K562 (cell line): ENCODE measurements around the gene REEP2. TPM values are rescaled to one million over a fixed set of nuclear protein-coding genes. Genes with fewer than 3 reads are reported as not detected.

Source experiments
- BCL6 ChIP-seq: fragments of 250-450 bp; sonication (Bioruptor Pico); IDR thresholded peaks from 2 replicates; pipeline ENCODE4 v1.4.0; 2020
- HNRNPH1 ChIP-seq: fragments of 200-400 bp; formaldehyde crosslinking; optimal IDR thresholded peaks from 2 replicates; pipeline ENCODE3; 2017; ENCODE audit warnings: low read depth, mild to moderate bottlenecking, low read length, moderate library complexity
- TSHZ1 ChIP-seq: fragments of 250-450 bp; sonication (Bioruptor Pico); IDR thresholded peaks from 2 replicates; pipeline ENCODE4 v1.4.0; 2020; ENCODE audit warnings: mild to moderate bottlenecking, moderate library complexity
- VEZF1 ChIP-seq: fragments of 200-800 bp; sonication (Bioruptor generic); IDR thresholded peaks from 2 replicates; pipeline ENCODE4 v1.6.1; 2017; ENCODE audit warnings: missing genetic modification characterization, missing compliant biosample characterization
- ZBTB43 ChIP-seq: sonication (generic); formaldehyde crosslinking; IDR thresholded peaks from 2 replicates; pipeline ENCODE4 v1.8.0; 2023; ENCODE audit warnings: mild to moderate bottlenecking, missing genetic modification reagents
- ZFX ChIP-seq: sonication (generic); formaldehyde crosslinking; IDR thresholded peaks from 2 replicates; pipeline ENCODE4 v1.8.0; 2022; ENCODE audit warnings: mild to moderate bottlenecking, missing genetic modification reagents, moderate library complexity
- ZNF263 ChIP-seq: sonication (generic); formaldehyde crosslinking; IDR thresholded peaks from 2 replicates; pipeline ENCODE4 v1.8.0; 2022; ENCODE audit warnings: mild to moderate bottlenecking, missing genetic modification reagents, borderline replicate concordance
- polyA plus RNA-seq, 8 experiments: library from polyadenylated mRNA; depleted of rRNA in 4 of 8; stranded (reverse) in 5 of 8; unstranded in 3 of 8; fragments of >200 nt; fragmentation: Nextera tagmentation in 2 of 8; fragmentation: Illumina TruSeq in 1 of 8; extraction: Ambion mirVana in 2 of 8; extraction: Trizol in 1 of 8; gene quantifications; 2 replicates each; pipeline versions ENCODE4 v1.2.1 to v1.2.3, GENCODE V29; 2011 to 2014; ENCODE audit warnings: inconsistent platforms in 1 of 8, missing spikeins in 1 of 8
- total RNA-seq, 7 experiments: library from RNA; depleted of rRNA in 6 of 7; stranded (reverse); fragments of >200 nt in 6 of 7; fragmentation: Illumina TruSeq in 2 of 7; extraction: Trizol in 2 of 7; gene quantifications; 2 replicates each; pipeline versions ENCODE4 v1.2.1 to v1.2.3, GENCODE V29; 2011 to 2021; ENCODE audit warnings: low replicate concordance in 1 of 7
- TF ChIP-seq, protein P1 (sequence below): fragments of 250-450 bp; sonication (Bioruptor Pico); IDR thresholded peaks from 2 replicates; pipeline ENCODE4 v1.4.0; 2020; ENCODE audit warnings: borderline replicate concordance

Gene REEP2
- total and polyA plus RNA-seq, 9 of the 15 experiments (the other 6 are each of a cell fraction or from before 2014, with no cell fraction given) = 0.03 to 1.1 (median 0.12) TPM; not detected in 1

DNA sequence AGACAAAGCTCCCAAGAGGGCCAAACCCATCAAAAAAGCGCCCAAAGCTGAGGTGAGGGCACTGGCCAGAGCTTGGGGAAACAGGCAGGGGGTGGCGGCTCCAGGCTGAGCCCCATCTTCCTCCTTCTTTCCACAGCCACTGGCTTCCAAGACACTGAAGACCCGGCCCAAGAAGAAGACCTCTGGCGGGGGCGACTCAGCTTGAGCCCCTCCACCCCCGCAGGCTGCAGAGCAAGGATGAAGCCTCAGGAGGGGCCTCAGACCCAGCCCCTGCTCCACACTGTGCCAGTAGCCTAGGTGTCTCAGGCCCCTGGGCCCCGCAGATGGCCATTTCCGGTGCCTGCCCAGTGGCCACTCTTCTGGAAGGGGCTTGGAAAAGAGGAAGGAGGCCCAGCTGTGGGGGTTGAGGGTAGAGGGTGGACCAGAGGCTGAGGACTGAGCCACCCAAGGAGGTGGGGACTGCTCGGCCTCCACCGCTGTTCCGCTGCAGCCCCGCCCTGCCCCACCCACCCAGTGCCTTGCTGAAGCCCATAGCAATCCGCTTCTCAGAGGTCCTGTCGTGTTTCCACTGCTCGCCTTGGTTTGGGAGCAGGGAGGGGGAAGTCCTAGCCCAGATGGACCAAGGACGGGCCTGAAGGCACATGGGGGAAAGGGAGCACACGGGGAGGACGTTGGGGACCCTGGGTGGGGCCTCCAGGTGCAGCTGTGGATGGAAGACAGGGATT is 6.9 kb downstream of the REEP2 start (continued):
- TF ChIP-seq HNRNPH1 (no peak), BCL6 (no peak), VEZF1 (0 out of 2 replicates have a peak, but pooled peaks have one; percentile 19), TSHZ1 (CRISPR knock-in tag) (no peak), ZNF263 (CRISPR knock-in tag) (peak; percentile 83), ZBTB43 (CRISPR knock-in tag) (no peak), ZFX (CRISPR knock-in tag) (0 out of 2 replicates have a peak, but pooled peaks have one; percentile 16)
- TF ChIP-seq, protein P1, sequence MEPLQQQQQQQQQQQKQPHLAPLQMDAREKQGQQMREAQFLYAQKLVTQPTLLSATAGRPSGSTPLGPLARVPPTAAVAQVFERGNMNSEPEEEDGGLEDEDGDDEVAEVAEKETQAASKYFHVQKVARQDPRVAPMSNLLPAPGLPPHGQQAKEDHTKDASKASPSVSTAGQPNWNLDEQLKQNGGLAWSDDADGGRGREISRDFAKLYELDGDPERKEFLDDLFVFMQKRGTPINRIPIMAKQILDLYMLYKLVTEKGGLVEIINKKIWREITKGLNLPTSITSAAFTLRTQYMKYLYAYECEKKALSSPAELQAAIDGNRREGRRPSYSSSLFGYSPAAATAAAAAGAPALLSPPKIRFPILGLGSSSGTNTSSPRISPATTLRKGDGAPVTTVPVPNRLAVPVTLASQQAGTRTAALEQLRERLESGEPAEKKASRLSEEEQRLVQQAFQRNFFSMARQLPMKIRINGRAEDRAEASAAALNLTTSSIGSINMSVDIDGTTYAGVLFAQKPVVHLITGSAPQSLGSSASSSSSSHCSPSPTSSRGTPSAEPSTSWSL (CRISPR knock-in tag) = no peak
